ENCODE data around the gene SNRNP70.

GRCh38 chr19:49058562-49058961 is 26.7 kb upstream of the SNRNP70 start:
- TF ChIP-seq, protein P1, sequence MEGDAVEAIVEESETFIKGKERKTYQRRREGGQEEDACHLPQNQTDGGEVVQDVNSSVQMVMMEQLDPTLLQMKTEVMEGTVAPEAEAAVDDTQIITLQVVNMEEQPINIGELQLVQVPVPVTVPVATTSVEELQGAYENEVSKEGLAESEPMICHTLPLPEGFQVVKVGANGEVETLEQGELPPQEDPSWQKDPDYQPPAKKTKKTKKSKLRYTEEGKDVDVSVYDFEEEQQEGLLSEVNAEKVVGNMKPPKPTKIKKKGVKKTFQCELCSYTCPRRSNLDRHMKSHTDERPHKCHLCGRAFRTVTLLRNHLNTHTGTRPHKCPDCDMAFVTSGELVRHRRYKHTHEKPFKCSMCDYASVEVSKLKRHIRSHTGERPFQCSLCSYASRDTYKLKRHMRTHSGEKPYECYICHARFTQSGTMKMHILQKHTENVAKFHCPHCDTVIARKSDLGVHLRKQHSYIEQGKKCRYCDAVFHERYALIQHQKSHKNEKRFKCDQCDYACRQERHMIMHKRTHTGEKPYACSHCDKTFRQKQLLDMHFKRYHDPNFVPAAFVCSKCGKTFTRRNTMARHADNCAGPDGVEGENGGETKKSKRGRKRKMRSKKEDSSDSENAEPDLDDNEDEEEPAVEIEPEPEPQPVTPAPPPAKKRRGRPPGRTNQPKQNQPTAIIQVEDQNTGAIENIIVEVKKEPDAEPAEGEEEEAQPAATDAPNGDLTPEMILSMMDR (IDR thresholded peaks at IDR 0.05; ENCODE audit: low read depth, low read length, poor library complexity, severe bottlenecking) = no peak
- no peak for TF ChIP-seq EZH2phosphoT487 (IDR thresholded peaks at IDR 0.05; ENCODE audit: borderline replicate concordance, low read length)
